Fibroblast of skin of right quadriceps (primary cell): ENCODE results near the gene CD2BP2.
"Not testable (repeated sequence)": the region's sequence is repeated elsewhere in the genome, so short reads cannot be mapped to it uniquely, and the experiment has no call there.

ENCODE experiments used
- DNase-seq: peaks from one replicate; pipeline ENCODE4 v3.0.0-alpha.2; 2013

CD2BP2 gene

DNA sequence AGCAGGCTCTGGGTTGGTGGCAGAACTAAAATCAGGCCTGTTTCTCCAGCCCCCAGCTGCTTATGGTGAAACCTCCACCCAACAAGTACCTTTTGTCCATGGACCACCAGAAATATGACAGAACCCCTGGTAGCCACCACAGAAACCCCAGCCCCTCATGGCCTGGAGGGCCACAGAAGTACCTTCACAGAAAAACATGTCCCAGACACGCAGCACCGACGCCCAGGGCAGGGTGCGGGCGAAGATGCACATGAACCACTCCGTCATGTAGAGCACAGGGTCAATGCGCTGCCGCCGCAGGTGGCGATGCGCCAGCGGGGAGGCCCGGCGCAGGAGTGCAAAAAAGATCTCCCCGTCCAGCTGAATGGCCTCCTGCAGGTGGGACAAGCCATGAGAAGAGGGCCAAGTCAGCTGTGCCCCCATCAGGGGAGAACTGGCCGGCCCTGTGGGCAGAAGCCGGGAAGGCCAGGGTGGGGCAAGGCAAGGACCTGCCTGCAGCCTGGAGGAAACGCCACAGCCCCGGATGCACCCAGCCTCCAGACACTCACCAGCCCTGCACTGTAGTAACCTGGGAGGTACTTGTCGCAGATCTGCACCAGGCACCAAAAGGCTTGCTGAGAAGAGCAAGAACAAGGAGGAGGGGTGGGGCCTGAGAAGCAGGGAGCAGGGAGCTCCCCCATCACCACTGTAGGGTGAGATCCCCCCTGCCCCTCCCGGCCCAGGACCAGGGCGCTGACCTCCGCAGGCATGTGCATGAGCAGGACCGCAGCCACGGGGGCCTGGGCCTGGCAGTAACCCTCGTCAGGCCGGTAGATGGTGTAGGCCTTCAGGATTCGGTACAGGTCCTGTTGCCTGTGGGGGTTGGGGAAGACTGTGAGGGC is 4.1 kb upstream of the CD2BP2 start:
- no peak for DNase-seq

- DNase-seq: no peak
Measured at GRCh38 chr16:30358577-30358936, 3.4 kb upstream of the CD2BP2 start.

- no peak for DNase-seq
Measured at GRCh38 chr16:30357715-30358576, 2.8 kb upstream of the CD2BP2 start.

DNA sequence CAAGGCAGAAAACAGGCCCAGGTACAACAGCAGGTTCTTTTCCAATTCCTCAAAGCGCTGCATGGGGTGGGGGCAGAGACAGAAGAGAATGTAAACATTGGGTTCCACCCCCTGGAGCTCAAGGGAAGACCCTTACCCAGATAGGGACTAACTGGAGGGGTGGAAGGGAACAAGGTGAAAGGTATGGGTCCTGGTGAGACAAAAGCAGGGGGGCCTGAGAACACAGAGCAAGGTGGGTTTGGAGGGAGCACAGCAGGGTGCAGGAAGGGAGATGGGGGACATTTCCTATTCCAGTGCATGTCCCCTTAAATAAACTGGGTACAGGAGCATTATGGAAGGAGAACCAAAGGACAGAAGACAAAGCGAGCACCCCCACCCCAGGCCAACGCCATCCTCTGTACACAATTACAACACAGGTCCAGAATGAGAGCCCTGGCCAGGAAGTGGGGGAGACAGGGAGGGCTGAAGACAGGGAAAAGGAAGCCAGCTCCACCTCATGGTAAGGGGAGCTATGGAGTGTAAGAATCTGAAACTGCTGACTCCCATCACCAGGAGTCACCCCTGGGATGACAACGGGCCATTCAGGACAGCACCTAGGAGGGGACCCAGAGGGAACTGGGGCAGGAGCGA is 2.1 kb upstream of the CD2BP2 start:
- no peak for DNase-seq

DNA sequence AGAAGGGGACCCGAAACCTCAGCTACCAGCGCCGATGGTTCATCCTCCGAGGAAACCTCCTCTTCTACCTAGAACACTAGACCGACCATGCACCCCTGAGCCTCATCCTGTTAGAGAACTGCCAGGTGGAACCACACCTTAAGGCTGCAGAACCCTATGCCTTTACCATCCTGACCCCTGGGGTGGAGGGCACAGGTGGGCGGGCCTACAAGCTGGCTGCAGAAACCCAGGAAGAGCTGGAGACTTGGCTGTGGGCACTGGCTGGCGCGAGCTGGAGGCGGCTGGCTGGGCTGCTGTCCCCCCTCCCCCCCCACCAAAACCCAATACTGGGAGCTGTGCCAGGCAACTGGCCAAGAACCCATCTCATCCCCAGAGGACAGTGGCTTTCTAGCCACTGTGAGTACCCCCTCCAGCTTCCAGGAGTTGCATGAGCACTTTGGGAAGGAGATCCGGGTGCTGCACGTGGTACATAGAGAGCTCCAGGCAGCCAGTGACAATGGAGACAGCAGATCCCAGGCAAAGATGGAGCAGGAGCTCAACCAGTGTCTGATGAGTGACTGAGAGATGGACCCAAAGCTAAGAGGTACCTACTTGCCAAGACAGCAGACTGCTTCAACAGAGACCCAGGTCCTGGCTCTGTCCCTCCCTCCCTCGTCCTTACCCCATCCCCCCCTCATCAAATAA is 1.4 kb upstream of the CD2BP2 start:
- DNase-seq: no peak

DNA sequence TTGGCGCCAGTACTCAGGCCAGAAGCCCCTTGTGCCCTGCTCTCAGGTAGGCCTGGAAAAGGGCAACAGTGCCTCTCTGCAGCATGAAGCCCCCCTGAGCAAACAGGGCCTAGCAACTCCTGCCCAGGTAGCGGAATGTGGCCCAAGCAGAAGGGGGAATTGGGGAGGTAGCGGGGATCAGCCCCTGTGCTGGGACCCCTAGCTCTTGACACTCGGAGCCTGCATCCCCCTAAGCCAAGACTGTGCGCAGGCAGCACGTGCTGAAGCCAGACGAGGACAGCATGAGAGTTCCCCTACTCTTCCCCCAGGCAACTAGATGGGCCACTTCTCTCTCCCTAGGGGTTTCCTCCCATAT is 823 bp upstream of the CD2BP2 start:
- DNase-seq: no peak

GRCh38 chr16:30354423-30355143 is 525 bp downstream of the CD2BP2 start:
- DNase-seq: no peak

- DNase-seq: no peak
Measured at GRCh38 chr16:30353438-30354129, 1.5 kb downstream of the CD2BP2 start.

DNA sequence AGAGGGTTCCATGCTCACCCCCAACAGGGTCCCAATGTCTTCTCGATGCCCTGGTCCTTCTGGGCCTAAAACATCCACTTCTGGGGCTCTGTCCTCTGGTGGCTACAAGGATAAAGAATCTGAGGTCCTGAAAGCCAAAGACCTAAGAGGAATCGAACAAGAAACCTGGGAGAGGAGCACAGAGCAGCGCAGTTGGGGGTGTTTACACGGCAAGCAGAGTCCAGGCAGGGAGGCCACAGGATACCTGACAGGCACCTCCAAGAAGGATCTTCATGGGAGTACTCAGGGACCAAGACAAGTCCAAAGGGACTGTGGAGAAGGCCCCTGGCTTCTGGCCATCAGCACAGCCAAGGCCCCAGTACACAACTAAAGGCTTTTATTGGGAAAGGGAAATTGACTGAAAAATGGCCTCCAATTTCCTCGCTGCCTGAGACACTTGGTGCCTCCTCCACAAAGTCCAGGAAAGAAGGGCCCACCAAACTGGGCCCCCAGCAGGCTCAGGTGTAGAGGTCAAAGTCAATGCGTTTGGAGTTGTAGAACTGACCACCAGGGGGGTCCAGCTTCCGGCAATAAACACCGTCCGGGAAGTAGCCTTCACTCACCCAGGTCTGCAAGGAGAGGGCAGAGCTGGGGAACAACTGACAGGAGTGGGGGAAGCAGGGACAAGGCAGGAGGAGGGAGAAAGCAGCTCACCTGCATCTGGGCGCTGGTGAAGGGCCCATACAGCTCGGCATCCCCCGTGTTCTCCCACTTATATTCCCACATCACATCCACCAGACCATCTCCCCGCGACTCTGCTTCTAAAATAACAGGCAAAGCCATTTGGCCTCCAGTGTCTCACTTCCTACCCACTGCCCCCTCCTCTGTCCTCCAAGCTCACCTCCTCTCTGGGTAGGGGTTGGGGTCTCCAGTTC is 2.4 kb downstream of the CD2BP2 start:
- no peak for DNase-seq

- peak; percentile 58 for DNase-seq
Measured at GRCh38 chr16:30351586-30352419, 3.3 kb downstream of the CD2BP2 start.

GRCh38 chr16:30351001-30351441 is 4.1 kb downstream of the CD2BP2 start:
- no peak for DNase-seq

GRCh38 chr16:30350134-30350871 is 4.8 kb downstream of the CD2BP2 start:
- no peak for DNase-seq

DNA sequence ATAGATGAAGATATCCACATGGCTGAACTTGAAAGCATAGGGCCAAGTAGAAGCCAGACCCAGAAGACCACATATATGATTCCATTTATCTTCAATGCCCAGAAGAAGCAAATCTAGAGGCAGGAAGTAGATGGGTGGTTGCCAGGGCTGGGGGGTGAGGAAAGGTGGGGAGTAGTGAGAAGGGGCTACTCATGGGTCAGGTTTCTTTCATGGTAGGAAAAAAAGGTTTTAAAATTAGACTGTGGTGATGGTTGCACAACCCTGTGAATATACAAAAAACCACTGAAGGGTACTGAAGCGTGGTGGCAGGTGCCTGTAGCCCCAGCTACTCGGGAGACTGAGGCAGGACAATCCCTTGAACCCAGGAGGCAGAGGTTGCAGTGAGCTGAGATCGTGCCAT is 5.4 kb downstream of the CD2BP2 start:
- DNase-seq: no peak

- DNase-seq: no peak
Measured at GRCh38 chr16:30348929-30349328, 6.2 kb downstream of the CD2BP2 start.

DNA sequence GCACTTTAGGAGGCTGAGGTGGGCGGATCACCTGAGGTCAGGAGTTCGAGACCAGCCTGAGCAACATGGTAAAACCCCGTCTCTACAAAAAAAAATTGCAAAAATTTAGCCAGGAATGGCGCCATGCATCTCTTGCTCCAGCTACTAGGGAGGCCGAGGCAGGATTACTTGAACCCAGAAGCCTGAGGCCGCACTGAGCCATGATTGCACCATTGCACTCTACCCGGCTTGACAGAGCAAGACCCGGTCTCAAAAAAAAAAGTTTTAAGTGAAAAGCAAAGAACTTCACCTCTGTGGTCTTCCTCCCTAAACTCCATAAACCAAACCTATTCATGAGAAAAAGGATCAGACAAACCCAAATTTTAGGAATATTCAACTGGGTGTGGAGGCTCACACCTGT is 7.0 kb downstream of the CD2BP2 start:
- no peak for DNase-seq

DNA sequence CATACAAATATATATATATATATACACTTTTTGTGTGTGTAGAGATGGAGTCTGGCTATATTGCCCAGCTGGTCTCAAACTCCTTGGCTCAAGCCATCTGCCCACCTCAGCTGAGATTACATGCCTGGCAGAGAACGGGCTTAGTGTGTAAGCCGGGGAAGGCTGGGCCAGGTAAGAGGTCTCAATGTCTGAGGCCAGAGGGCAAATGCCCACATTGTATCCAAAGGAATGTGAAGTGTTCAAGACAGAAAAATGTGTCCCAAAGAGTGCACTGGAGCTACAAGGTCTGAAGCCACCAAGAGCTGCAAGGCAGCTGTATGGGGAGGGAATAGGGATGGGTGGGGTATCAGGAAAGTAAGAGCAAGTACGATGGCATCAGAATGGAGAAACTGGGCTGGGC is 8.8 kb downstream of the CD2BP2 start:
- DNase-seq: no peak

DNA sequence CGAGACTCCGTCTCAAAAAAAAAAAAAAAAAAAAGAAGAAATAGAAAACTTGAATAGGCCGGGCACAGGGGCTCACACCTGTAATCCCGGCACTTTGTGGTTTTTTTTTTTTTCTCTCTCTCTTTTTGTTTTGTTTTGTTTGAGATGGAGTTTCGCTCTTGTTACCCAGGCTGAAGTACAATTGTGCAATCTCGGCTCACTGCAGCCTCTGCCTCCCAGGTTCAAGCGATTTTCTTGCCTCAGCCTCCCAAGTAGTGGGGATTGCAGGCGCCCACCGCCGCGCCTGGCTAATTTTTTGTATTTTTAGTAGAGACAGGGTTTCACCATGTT is 11.7 kb downstream of the CD2BP2 start:
- not testable (repeated sequence) for DNase-seq

GRCh38 chr16:30342751-30343490 is 12.2 kb downstream of the CD2BP2 start:
- DNase-seq: no peak
